Activated CD4-positive, alpha-beta T cell treated with anti-CD3 and anti-CD28 coated beads, Interleukin-2, amount 10 ng/mL, durations not matched to agents 7 days and 5 days (primary cell): ENCODE results near the gene CERCAM. TPM values are rescaled to one million over a fixed set of nuclear protein-coding genes. Genes with fewer than 3 reads are reported as not detected.

ENCODE experiments used
- CTCF ChIA-PET: fragments of 350-600 bp; sonication (Branson Sonifier 250); formaldehyde crosslinking; loops from one replicate; lab custom pipeline; 2021; ENCODE audit warnings: antibody characterized with exemption; lab: Charles Lee
- POLR2A ChIA-PET: fragments of 350-600 bp; sonication (Branson Sonifier 250); formaldehyde crosslinking; loops from one replicate; lab custom pipeline; 2021; ENCODE audit warnings: antibody characterized with exemption; lab: Charles Lee
- DNase-seq: peaks from one replicate; pipeline ENCODE4 v3.0.0-alpha.2; 2020
- H3K27ac Mint-ChIP-seq: one replicate; pipeline ENCODE4 v1.8.0; 2021; ENCODE audit warnings: mild to moderate bottlenecking, moderate library complexity, mixed read lengths
- H3K27me3 Mint-ChIP-seq: one replicate; pipeline ENCODE4 v1.8.0; 2021; ENCODE audit warnings: mixed read lengths
- H3K36me3 Mint-ChIP-seq: one replicate; pipeline ENCODE4 v1.8.0; 2021; ENCODE audit warnings: low read depth, mixed read lengths
- H3K4me1 Mint-ChIP-seq: one replicate; pipeline ENCODE4 v1.8.0; 2021; ENCODE audit warnings: mixed read lengths
- H3K4me3 Mint-ChIP-seq: one replicate; pipeline ENCODE4 v1.8.0; 2021; ENCODE audit warnings: mild to moderate bottlenecking, moderate library complexity, mixed read lengths
- H3K9me3 Mint-ChIP-seq: one replicate; pipeline ENCODE4 v1.8.0; 2021; ENCODE audit warnings: mixed read lengths
- microRNA-seq: library from miRNA; unstranded; fragments of <30 nt; microRNA quantifications from one replicate; pipeline ENCODE4 v1.2.0, GENCODE V29; 2021; ENCODE audit warnings: borderline microRNAs expressed, borderline replicate concordance
- total RNA-seq, 2 experiments: library from RNA; stranded (reverse); gene quantifications; one replicate each; pipeline ENCODE4 v1.2.3, GENCODE V29; 2021

CERCAM gene
- total RNA-seq, 2 experiments from 2014 or later, result 0.17 to 0.37 TPM

- POLR2A ChIA-PET, result no interaction called here
- H3K36me3 Mint-ChIP-seq, result peaks cover 59% of the 10 kb centered on the region
- no peaks in the 10 kb centered on the region for H3K4me1 Mint-ChIP-seq
- CTCF ChIA-PET, result no interaction called here
- H3K27me3 Mint-ChIP-seq, result no peaks in the 10 kb centered on the region
- H3K27ac Mint-ChIP-seq, result peak overlapping the region; percentile 61
- H3K9me3 Mint-ChIP-seq, result no peaks in the 10 kb centered on the region
- H3K4me3 Mint-ChIP-seq, result no peak overlapping the region
- DNase-seq, result no peak
Observed at GRCh38 chr9:128484686-128485413, 64.2 kb downstream of the CERCAM start.

- Mint-ChIP-seq H3K4me3 (no peak overlapping the region), H3K4me1 (no peaks in the 10 kb centered on the region), H3K9me3 (no peaks in the 10 kb centered on the region), H3K27ac (no peak overlapping the region), H3K36me3 (peaks cover 63% of the 10 kb centered on the region), H3K27me3 (no peaks in the 10 kb centered on the region)
- DNase-seq, result no peak
- CTCF ChIA-PET, result interaction anchor here (2.1 kb wide), 1 partner anchor 12 kb away, joined by 6 read pairs; no protein-coding TSS in a partner anchor
- POLR2A ChIA-PET, result no interaction called here
Observed at GRCh38 chr9:128485414-128485855, 64.8 kb downstream of the CERCAM start.

- peaks cover 66% of the 10 kb centered on the region for H3K36me3 Mint-ChIP-seq
Observed at GRCh38 chr9:128486201-128486600, 65.5 kb downstream of the CERCAM start.

More at GRCh38 chr9:128486201-128486600, 65.5 kb downstream of the CERCAM start:
- H3K4me1 Mint-ChIP-seq, result no peaks in the 10 kb centered on the region
- no peaks in the 10 kb centered on the region for H3K9me3 Mint-ChIP-seq
- no peak overlapping the region for H3K27ac Mint-ChIP-seq
- H3K4me3 Mint-ChIP-seq, result no peak overlapping the region
- CTCF ChIA-PET, result interaction anchor here (0.6 to 2.1 kb wide), 2 partner anchors 12 to 169 kb away, joined by 3 to 6 read pairs; no protein-coding TSS in a partner anchor
- POLR2A ChIA-PET, result no interaction called here
- H3K27me3 Mint-ChIP-seq, result no peaks in the 10 kb centered on the region
- no peak for DNase-seq

Small RNA genes lying within 50 kb of the gene (microRNA-seq; reads per million reads assigned to microRNA genes)
- not detected for gene MIR219B

Other genes with a start within 250 kb of the CERCAM start
- 100 to 1,000 TPM; 128 to 129 TPM for gene CIZ1, start 229.3 kb upstream of the CERCAM start, total RNA-seq
- 1 to 10 TPM in 1 of 2 experiments, under 1 TPM in 1; 0.60 to 1.0 TPM for gene DNM1, start 217.5 kb upstream of the CERCAM start, total RNA-seq
- 10 to 100 TPM; 42.6 to 42.8 TPM for gene GOLGA2, start 144.8 kb upstream of the CERCAM start, total RNA-seq
- 1 to 10 TPM; 8.8 to 9.5 TPM for gene SWI5, start 144.6 kb upstream of the CERCAM start, total RNA-seq
- gene TRUB2, start 98.4 kb upstream of the CERCAM start, total RNA-seq, result 10 to 100 TPM; 22.2 to 26.7 TPM
- gene COQ4, start 98.0 kb upstream of the CERCAM start, total RNA-seq, result 10 to 100 TPM; 33.9 to 35.6 TPM
- gene SLC27A4, start 80.3 kb upstream of the CERCAM start, total RNA-seq, result 10 to 100 TPM; 15.8 to 16.8 TPM
- gene URM1, start 49.5 kb upstream of the CERCAM start, total RNA-seq, result 10 to 100 TPM; 65.1 to 78.1 TPM
- gene ODF2, start 35.1 kb downstream of the CERCAM start, total RNA-seq, result 10 to 100 TPM; 64.9 to 68.4 TPM
- gene GLE1, start 83.9 kb downstream of the CERCAM start, total RNA-seq, result 10 to 100 TPM; 47.3 to 49.6 TPM
- 100 to 1,000 TPM; 338 to 383 TPM for gene SPTAN1, start 131.7 kb downstream of the CERCAM start, total RNA-seq
- 10 to 100 TPM; 60.6 to 68.3 TPM for gene DYNC2I2, start 236.0 kb downstream of the CERCAM start, total RNA-seq